ENCODE results near the gene DHRS4L2. TPM values are rescaled to one million over a fixed set of nuclear protein-coding genes. Genes with fewer than 3 reads are reported as not detected.

DHRS4L2 gene
- total RNA-seq, 2 experiments from 2014 or later, result 26.2 to 26.3 TPM

- intact Hi-C loops (cut with micrococcal nuclease), result loop anchor here (1.0 to 5.0 kb wide), 2 partner anchors 38 to 390 kb away; partner anchors contain the start of gene SDR39U1
- peak within 1 kb of the TSS; percentile 65 for H3K4me3 Mint-ChIP-seq
- DNase-seq, result peak; percentile 60
- peaks cover 2% of the 10 kb centered on the region for H3K27me3 Mint-ChIP-seq (ENCODE audit: low read depth)
- CTCF ChIA-PET, result interaction anchor here (0.7 to 12.0 kb wide), 5 partner anchors 14 to 57 kb away, joined by 3 to 386 read pairs (median 6); partner anchors contain the start of gene PCK2
- peak within 1 kb of the TSS; percentile 28 for H3K27ac Mint-ChIP-seq
- H3K36me3 Mint-ChIP-seq (ENCODE audit: low read depth), result no peaks in the 10 kb centered on the region
- H3K9me3 Mint-ChIP-seq, result no peaks in the 10 kb centered on the region
- peaks cover 18% of the 10 kb centered on the region for H3K4me1 Mint-ChIP-seq (ENCODE audit: low read depth)
Measured at GRCh38 chr14:24051789-24052655, 63.3 kb downstream of the DHRS4L2 start, which contains the start of gene CARMIL3. Gene CARMIL3 (plus strand): TSS chr14:24052009. CDS start chr14:24052154, 145 bp downstream.

- peak overlapping the region; percentile 28 for H3K27ac Mint-ChIP-seq
- CTCF ChIA-PET, result interaction anchor here (2.7 to 12.0 kb wide), 3 partner anchors 39 to 56 kb away, joined by 10 to 386 read pairs (median 237); partner anchors contain the start of gene PCK2
- DNase-seq, result peak; percentile 75
- H3K4me3 Mint-ChIP-seq, result peak overlapping the region; percentile 65
- no peaks in the 10 kb centered on the region for H3K9me3 Mint-ChIP-seq
- H3K4me1 Mint-ChIP-seq (ENCODE audit: low read depth), result peaks cover 18% of the 10 kb centered on the region
- H3K36me3 Mint-ChIP-seq (ENCODE audit: low read depth), result no peaks in the 10 kb centered on the region
- intact Hi-C loops (cut with micrococcal nuclease), result loop anchor here (1.0 to 5.0 kb wide), 6 partner anchors 17 to 389 kb away; partner anchors contain the start of genes DHRS4L2, IRF9 and SDR39U1
- peaks cover 2% of the 10 kb centered on the region for H3K27me3 Mint-ChIP-seq (ENCODE audit: low read depth)
Measured at GRCh38 chr14:24052656-24053547, 64.2 kb downstream of the DHRS4L2 start.

- H3K27me3 Mint-ChIP-seq (ENCODE audit: low read depth), result peaks cover 2% of the 10 kb centered on the region
- H3K4me3 Mint-ChIP-seq, result no peak overlapping the region
- intact Hi-C loops (cut with micrococcal nuclease), result loop anchor here (1.0 to 5.0 kb wide), 5 partner anchors 17 to 389 kb away; partner anchors contain the start of genes DHRS4L2, IRF9 and SDR39U1
- CTCF ChIA-PET, result interaction anchor here (3.2 to 12.0 kb wide), 3 partner anchors 27 to 55 kb away, joined by 11 to 386 read pairs (median 237); partner anchors contain the start of gene PCK2
- H3K27ac Mint-ChIP-seq, result no peak overlapping the region
- peaks cover 19% of the 10 kb centered on the region for H3K4me1 Mint-ChIP-seq (ENCODE audit: low read depth)
- no peaks in the 10 kb centered on the region for H3K9me3 Mint-ChIP-seq
- no peak for DNase-seq
- H3K36me3 Mint-ChIP-seq (ENCODE audit: low read depth), result no peaks in the 10 kb centered on the region
Measured at GRCh38 chr14:24053548-24054323, 65.0 kb downstream of the DHRS4L2 start.

GRCh38 chr14:24054324-24054641, 65.6 kb downstream of the DHRS4L2 start:
- DNase-seq, result no peak
- CTCF ChIA-PET, result interaction anchor here (3.2 to 12.0 kb wide), 3 partner anchors 26 to 55 kb away, joined by 11 to 386 read pairs (median 237); partner anchors contain the start of gene PCK2

GRCh38 chr14:24054646-24055045, 65.9 kb downstream of the DHRS4L2 start:
- intact Hi-C loops (cut with micrococcal nuclease), result loop anchor here (5.0 kb wide), 1 partner anchor 388 kb away; the partner anchor contains the start of gene SDR39U1
- H3K4me1 Mint-ChIP-seq (ENCODE audit: low read depth), result peaks cover 19% of the 10 kb centered on the region
- CTCF ChIA-PET, result interaction anchor here (3.2 to 12.0 kb wide), 3 partner anchors 26 to 54 kb away, joined by 11 to 386 read pairs (median 237); partner anchors contain the start of gene PCK2
- H3K4me3 Mint-ChIP-seq, result no peak overlapping the region
- H3K27me3 Mint-ChIP-seq (ENCODE audit: low read depth), result peaks cover 2% of the 10 kb centered on the region
- H3K27ac Mint-ChIP-seq, result no peak overlapping the region
- H3K9me3 Mint-ChIP-seq, result no peaks in the 10 kb centered on the region
- H3K36me3 Mint-ChIP-seq (ENCODE audit: low read depth), result no peaks in the 10 kb centered on the region
- no peak for DNase-seq

More at GRCh38 chr14:24054324-24054641, 65.6 kb downstream of the DHRS4L2 start:
- Mint-ChIP-seq H3K4me3 (no peak overlapping the region), H3K9me3 (no peaks in the 10 kb centered on the region), H3K36me3 (ENCODE audit: low read depth) (no peaks in the 10 kb centered on the region), H3K4me1 (ENCODE audit: low read depth) (peaks cover 19% of the 10 kb centered on the region), H3K27me3 (ENCODE audit: low read depth) (peaks cover 2% of the 10 kb centered on the region), H3K27ac (no peak overlapping the region)
- intact Hi-C loops (cut with micrococcal nuclease), result loop anchor here (5.0 kb wide), 1 partner anchor 388 kb away; the partner anchor contains the start of gene SDR39U1

Other genes starting within 250 kb of the DHRS4L2 start
- gene DHRS4, start 35.2 kb upstream of the DHRS4L2 start, total RNA-seq, result 10 to 100 TPM; 22.8 to 24.0 TPM
- under 1 TPM; 0.48 to 0.99 TPM for gene CARMIL3, start 63.1 kb downstream of the DHRS4L2 start, total RNA-seq
- not detected for gene CPNE6, start 82.6 kb downstream of the DHRS4L2 start, total RNA-seq
- 100 to 1,000 TPM; 117 TPM for gene PCK2, start 105.4 kb downstream of the DHRS4L2 start, total RNA-seq
- gene DCAF11, start 125.8 kb downstream of the DHRS4L2 start, total RNA-seq, result 10 to 100 TPM; 79.4 to 84.0 TPM
- gene NRL, start 126.0 kb downstream of the DHRS4L2 start, total RNA-seq, result 1 to 10 TPM; 1.7 to 1.9 TPM
- under 1 TPM; 0.19 to 0.30 TPM for gene FITM1, start 141.7 kb downstream of the DHRS4L2 start, total RNA-seq
- gene PSME1, start 147.3 kb downstream of the DHRS4L2 start, total RNA-seq, result 100 to 1,000 TPM; 406 to 416 TPM
- 10 to 100 TPM; 38.4 to 38.9 TPM for gene EMC9, start 152.7 kb downstream of the DHRS4L2 start, total RNA-seq
- gene PSME2, start 157.7 kb downstream of the DHRS4L2 start, total RNA-seq, result 100 to 1,000 TPM; 392 to 404 TPM
- 10 to 100 TPM; 51.1 to 53.8 TPM for gene RNF31, start 158.6 kb downstream of the DHRS4L2 start, total RNA-seq
- 100 to 1,000 TPM; 202 to 212 TPM for gene IRF9, start 172.3 kb downstream of the DHRS4L2 start, total RNA-seq
- 10 to 100 TPM; 19.3 to 22.3 TPM for gene REC8, start 183.2 kb downstream of the DHRS4L2 start, total RNA-seq
- 10 to 100 TPM; 64.2 to 74.5 TPM for gene IPO4, start 199.9 kb downstream of the DHRS4L2 start, total RNA-seq
- gene TM9SF1, start 206.5 kb downstream of the DHRS4L2 start, total RNA-seq, result 10 to 100 TPM; 14.7 to 15.1 TPM
- gene TSSK4, start 216.8 kb downstream of the DHRS4L2 start, total RNA-seq, result not detected
- 10 to 100 TPM; 65.2 to 66.5 TPM for gene CHMP4A, start 224.6 kb downstream of the DHRS4L2 start, total RNA-seq
- gene MDP1, start 227.1 kb downstream of the DHRS4L2 start, total RNA-seq, result 10 to 100 TPM; 10.2 to 13.6 TPM
- gene NEDD8, start 243.4 kb downstream of the DHRS4L2 start, total RNA-seq, result 100 to 1,000 TPM; 172 to 196 TPM
- gene GMPR2, start 244.0 kb downstream of the DHRS4L2 start, total RNA-seq, result 10 to 100 TPM; 60.5 to 63.7 TPM